Cerebellar cortex (tissue), 1 donor: ENCODE results near the gene XAF1.
"Not testable (repeated sequence)": the region's sequence is repeated elsewhere in the genome, so short reads cannot be mapped to it uniquely, and the experiment has no call there.

Source experiments
- DNase-seq: peaks from one replicate; pipeline ENCODE4 v3.0.0-alpha.2; 2015; ENCODE audit warnings: low spot score

Gene XAF1

DNA sequence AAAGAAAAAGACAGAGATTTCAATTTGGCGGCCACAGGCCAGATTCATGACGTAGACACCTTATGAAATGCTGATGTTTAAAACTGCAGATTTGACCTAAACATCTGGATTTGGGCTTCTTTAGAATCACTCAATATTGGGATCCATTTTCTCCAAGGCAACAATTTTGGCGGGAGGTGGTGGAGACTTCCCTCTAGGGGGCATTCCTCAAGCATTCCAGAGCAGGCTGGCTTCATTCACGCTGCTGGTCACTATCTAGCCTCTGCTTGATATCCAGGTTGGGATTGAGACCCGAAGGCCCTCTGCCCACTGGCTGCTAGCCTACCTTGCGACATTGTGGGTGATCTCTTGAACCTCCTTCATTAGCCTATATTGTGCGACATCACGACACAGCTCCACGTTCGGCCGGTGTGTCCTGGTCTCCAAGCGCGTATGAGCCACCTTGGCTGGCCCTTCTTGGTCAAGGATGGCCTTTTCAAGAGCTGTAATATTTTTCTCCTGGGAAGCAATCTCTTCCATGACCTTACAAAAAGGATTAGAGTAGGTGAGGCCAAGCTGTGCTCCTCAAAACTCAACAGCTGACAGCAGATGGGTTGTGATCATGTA is 44.7 kb downstream of the XAF1 start:
- DNase-seq, result no peak

GRCh38 chr17:6811510-6811909 is 55.7 kb downstream of the XAF1 start:
- DNase-seq, result no peak

- DNase-seq, result no peak
These were observed 56.4 kb downstream of the XAF1 start for GRCh38 chr17:6812295-6812694.

GRCh38 chr17:6815775-6816174 is 59.9 kb downstream of the XAF1 start:
- no peak for DNase-seq

DNA sequence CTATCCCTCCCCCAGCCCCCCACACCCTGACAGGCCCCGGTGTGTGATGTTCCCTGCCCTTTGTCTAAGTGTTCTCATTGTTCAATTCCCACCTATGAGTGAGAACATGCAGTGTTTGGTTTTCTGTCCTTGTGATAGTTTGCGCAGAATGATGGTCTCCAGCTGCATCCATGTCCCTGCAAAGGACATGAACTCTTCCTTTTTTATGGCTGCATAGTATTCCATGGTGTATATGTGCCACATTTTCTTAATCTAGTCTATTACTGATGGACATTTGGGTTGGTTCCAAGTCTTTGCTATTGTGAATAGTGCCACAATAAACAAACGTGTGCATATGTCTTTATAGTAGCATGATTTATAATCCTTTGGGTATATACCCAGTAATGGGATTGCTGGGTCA is 60.5 kb downstream of the XAF1 start:
- DNase-seq, result not testable (repeated sequence)

DNA sequence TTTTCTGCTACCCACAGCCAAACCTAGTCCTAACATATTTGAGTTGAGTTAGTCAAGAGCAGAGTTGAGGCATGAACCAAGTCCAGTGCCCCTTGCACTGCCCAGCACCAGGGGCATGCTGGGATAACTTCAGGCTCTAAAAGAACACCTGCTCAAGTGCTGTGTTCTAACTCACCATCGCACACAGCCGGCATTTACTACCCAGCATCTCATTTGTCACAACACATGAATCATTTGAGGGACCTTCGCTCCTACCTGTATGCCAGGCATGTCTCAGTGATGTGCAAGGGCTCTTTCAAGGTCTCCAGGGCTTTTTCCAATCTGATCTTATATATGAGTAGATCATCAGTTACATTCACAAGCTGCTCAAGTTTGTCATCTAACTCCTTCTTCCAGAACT is 63.1 kb downstream of the XAF1 start:
- no peak for DNase-seq

- no peak for DNase-seq
These were observed 67.2 kb downstream of the XAF1 start for GRCh38 chr17:6823011-6823442.
